ENCODE measurements around the gene RAB11FIP5. TPM values are rescaled to one million over a fixed set of nuclear protein-coding genes. Genes with fewer than 3 reads are reported as not detected.

RAB11FIP5 gene
- total and polyA plus RNA-seq, 2 of the 4 experiments (the other 2 are of a cell fraction) = 21.5 to 34.5 TPM

GRCh38 chr2:73104933-73105332 lies 7.8 kb downstream of the RAB11FIP5 start:
- peaks cover 89% of the 10 kb centered on the region for H4K20me1 ChIP-seq (ENCODE audit: insufficient read depth, low read length)
- POLR2A ChIA-PET (ENCODE audit: unreplicated experiment) = no interaction called here
- no peak overlapping the region for H2BK5ac ChIP-seq (ENCODE audit: low read depth, low read length, poor library complexity, severe bottlenecking)
- no peak overlapping the region for H3K4ac ChIP-seq (ENCODE audit: low read depth, low read length)
- H3K79me1 ChIP-seq (ENCODE audit: low read depth in 1 of 2, low read length in 2 of 2) = peaks cover 18 to 93% of the 10 kb centered on the region in 2 experiments
- DNase-seq (no peak), ATAC-seq (ENCODE audit: low read depth) (no peak)
- no peak overlapping the region; the same call in 1 of the 2 replicates for H3K23ac ChIP-seq (ENCODE audit: low read depth, low read length)
- intact Hi-C loops (cut with micrococcal nuclease) (no loop called here), dilution Hi-C loops (cut with HindIII; ENCODE audit: low sequenced_read_pairs, unreplicated experiment) (no loop called here), in situ Hi-C loops (cut with MboI; ENCODE audit: low sequenced_read_pairs) (no loop called here)
- no peak overlapping the region for H3K4me3 ChIP-seq (ENCODE audit: insufficient read depth, low read depth, low read length)
- H2BK15ac ChIP-seq (ENCODE audit: low read depth, low read length) = no peak overlapping the region
- no peak overlapping the region for H2AK9ac ChIP-seq (replicated peaks; ENCODE audit: low read depth, low read length, poor library complexity)
- H4K91ac ChIP-seq (ENCODE audit: insufficient read depth, low read depth, low read length) = no peak overlapping the region
- H3K56ac ChIP-seq (ENCODE audit: extremely low read depth, insufficient read depth, low read length) = no peak overlapping the region
- no peak overlapping the region for H3K14ac ChIP-seq (replicated peaks; ENCODE audit: low read depth, low read length)
- TF ChIP-seq RAD21 (IDR thresholded peaks at IDR 0.05; ENCODE audit: low read length) (no peak), CHD1 (IDR thresholded peaks at IDR 0.05; ENCODE audit: low read depth, low read length) (no peak), MAZ (IDR thresholded peaks at IDR 0.05; ENCODE audit: borderline replicate concordance, low read depth, low read length) (no peak), RCOR1 (IDR thresholded peaks at IDR 0.05; ENCODE audit: insufficient replicate concordance, low read length) (no peak), POLR2A (IDR thresholded peaks at IDR 0.05; ENCODE audit: low read depth, low read length) (no peak), FOS (IDR thresholded peaks at IDR 0.05; ENCODE audit: low read depth, low read length) (no peak), CTCF (conservative IDR thresholded peaks at IDR 0.05; ENCODE audit: low read depth, low read length) (no peak), BHLHE40 (IDR thresholded peaks at IDR 0.05; ENCODE audit: low read depth, low read length) (no peak), USF2 (IDR thresholded peaks at IDR 0.05; ENCODE audit: low read depth, low read length) (no peak), CEBPB (IDR thresholded peaks at IDR 0.05; ENCODE audit: low read depth, low read length) (no peak), SMC3 (IDR thresholded peaks at IDR 0.05; ENCODE audit: low read depth, low read length) (no peak), NFE2L2 (IDR thresholded peaks at IDR 0.05; ENCODE audit: low read depth, low read length) (no peak), MAFK (IDR thresholded peaks at IDR 0.05; ENCODE audit: low read depth, low read length) (no peak), ELK1 (IDR thresholded peaks at IDR 0.05; ENCODE audit: borderline replicate concordance, low read depth, low read length) (no peak), MXI1 (IDR thresholded peaks at IDR 0.05; ENCODE audit: borderline replicate concordance, low read depth, low read length) (no peak)
- peaks cover 27% of the 10 kb centered on the region for H3K4me1 ChIP-seq (ENCODE audit: control insufficient read depth, insufficient read depth, low read length)
- H3K9me1 ChIP-seq (ENCODE audit: insufficient read depth, low read length) = peaks cover 71% of the 10 kb centered on the region
- no TSS peak for BruUV-seq (replicated peaks)
- H3K27me3 ChIP-seq (ENCODE audit: control insufficient read depth, insufficient read depth, low read length) = no peaks in the 10 kb centered on the region
- no peak overlapping the region for H2AFZ ChIP-seq (replicated peaks; ENCODE audit: low read length, poor library complexity)
- H3K18ac ChIP-seq (ENCODE audit: low read depth, low read length) = no peak overlapping the region
- no CpG with 5 or more reads among the region's 3 CpGs for WGBS, 2 experiments (ENCODE audit: extremely low coverage in 2 of 2, insufficient read length in 1 of 2)
- no peak overlapping the region for H2BK20ac ChIP-seq (ENCODE audit: low read depth, low read length)
- H3K4me2 ChIP-seq (ENCODE audit: low read depth, low read length) = no peak overlapping the region
- CTCF ChIA-PET = no interaction called here
- H2AK5ac ChIP-seq (ENCODE audit: low read depth, low read length) = no peak overlapping the region
- no peak overlapping the region for H2BK120ac ChIP-seq (ENCODE audit: low read depth, low read length)
- no peak overlapping the region for H4K8ac ChIP-seq (ENCODE audit: low read depth in 2 of 2, low read length in 2 of 2)
- H3K36me3 ChIP-seq (ENCODE audit: control insufficient read depth, insufficient read depth, low read length) = peaks cover 2% of the 10 kb centered on the region; the same call in 1 of the 2 replicates
- H3K27ac ChIP-seq (ENCODE audit: insufficient read depth, low read length) = no peak overlapping the region
- H4K5ac ChIP-seq (ENCODE audit: low read depth, low read length) = no peak overlapping the region
- H3K9me3 ChIP-seq (ENCODE audit: control insufficient read depth, insufficient read depth, low read length) = no peaks in the 10 kb centered on the region
- no peak overlapping the region for H3K9ac ChIP-seq (ENCODE audit: low read depth, low read length)
